ENCODE data around the gene ISX.

Gene ISX

GRCh38 chr22:35053060-35053835 lies 12.7 kb upstream of the ISX start:
- DNase-seq, result no peak

GRCh38 chr22:35054064-35054463 lies 11.9 kb upstream of the ISX start:
- no peak for DNase-seq

GRCh38 chr22:35056486-35056885 lies 9.5 kb upstream of the ISX start:
- DNase-seq, result no peak

GRCh38 chr22:35057155-35057554 lies 8.8 kb upstream of the ISX start:
- DNase-seq, result no peak

GRCh38 chr22:35059632-35060031 lies 6.3 kb upstream of the ISX start:
- DNase-seq, result no peak

GRCh38 chr22:35064664-35065063 lies 1.3 kb upstream of the ISX start:
- no peak for DNase-seq

GRCh38 chr22:35065183-35065582 lies 775 bp upstream of the ISX start:
- DNase-seq, result no peak

GRCh38 chr22:35066768-35067167 lies 810 bp downstream of the ISX start:
- no peak for DNase-seq

GRCh38 chr22:35069541-35069940 lies 3.6 kb downstream of the ISX start:
- no peak for DNase-seq

- DNase-seq, result no peak
These were observed 4.6 kb downstream of the ISX start for GRCh38 chr22:35070451-35071093.

- DNase-seq, result no peak
These were observed 5.8 kb downstream of the ISX start for GRCh38 chr22:35071784-35072183.

- DNase-seq, result no peak
These were observed 7.0 kb downstream of the ISX start for GRCh38 chr22:35072925-35073324.

GRCh38 chr22:35074583-35074982 lies 8.6 kb downstream of the ISX start:
- no peak for DNase-seq

GRCh38 chr22:35076630-35077029 lies 10.7 kb downstream of the ISX start:
- no peak for DNase-seq

GRCh38 chr22:35085621-35086020 lies 19.7 kb downstream of the ISX start:
- DNase-seq, result no peak

GRCh38 chr22:35089139-35089538 lies 23.2 kb downstream of the ISX start:
- DNase-seq, result no peak

GRCh38 chr22:35092406-35092805 lies 26.4 kb downstream of the ISX start:
- no peak for DNase-seq

- no peak for DNase-seq
These were observed 33.0 kb downstream of the ISX start for GRCh38 chr22:35098921-35099320.

GRCh38 chr22:35099883-35100282 lies 33.9 kb downstream of the ISX start:
- DNase-seq, result no peak

GRCh38 chr22:35102663-35103062 lies 36.7 kb downstream of the ISX start:
- DNase-seq, result no peak

- DNase-seq, result no peak
These were observed 37.8 kb downstream of the ISX start for GRCh38 chr22:35103761-35104160.

GRCh38 chr22:35104491-35104890 lies 38.5 kb downstream of the ISX start:
- DNase-seq, result no peak

- DNase-seq, result no peak
These were observed 43.7 kb downstream of the ISX start for GRCh38 chr22:35109616-35110015.

GRCh38 chr22:35111244-35111643 lies 45.3 kb downstream of the ISX start:
- no peak for DNase-seq

- DNase-seq, result no peak
These were observed 47.4 kb downstream of the ISX start for GRCh38 chr22:35113341-35113740.
